H1 (cell line): ENCODE measurements around the gene OGDHL. TPM values are rescaled to one million over a fixed set of nuclear protein-coding genes. Genes with fewer than 3 reads are reported as not detected.

ENCODE experiments used
- BCL11A ChIP-seq, 2 experiments: IDR thresholded peaks; one replicate each; pipeline ENCODE4 v1.6.1; 2011; ENCODE audit warnings: low read depth in 2 of 2, low read length in 2 of 2, mild to moderate bottlenecking in 2 of 2
- CBX5 ChIP-seq: fragments of 300-800, 300-1000 bp; sonication (generic); IDR thresholded peaks from 2 replicates; pipeline ENCODE4 v1.7.1; 2016; ENCODE audit warnings: antibody characterized with exemption, low read length, low read depth
- CEBPB ChIP-seq: IDR thresholded peaks from 2 replicates; pipeline ENCODE4 v1.6.1; 2012; ENCODE audit warnings: low read depth, low read length
- SP1 ChIP-seq: IDR thresholded peaks from 2 replicates; pipeline ENCODE4 v1.6.1; 2011; ENCODE audit warnings: low read depth, low read length
- SP4 ChIP-seq: IDR thresholded peaks from 2 replicates; pipeline ENCODE4 v1.6.1; 2012; ENCODE audit warnings: low read length, inconsistent platforms
- TAF7 ChIP-seq: optimal IDR thresholded peaks from 2 replicates; pipeline ENCODE3; 2011; ENCODE audit warnings: low read depth, mild to moderate bottlenecking, inconsistent platforms, low read length, moderate library complexity, borderline replicate concordance
- polyA plus RNA-seq, 7 experiments: library from polyadenylated mRNA; depleted of rRNA in 3 of 7; stranded (reverse) in 5 of 7; unstranded in 2 of 7; fragments of >200 nt in 5 of 7; fragments of 200-250 nt in 2 of 7; gene quantifications; 1 replicate in 5 of 7; 2 replicates in 1 of 7; 4 replicates in 1 of 7; pipeline versions ENCODE4 v1.2.1 to v1.2.3, GENCODE V29; 2011 to 2013; ENCODE audit warnings: missing spikeins in 2 of 7, mixed read lengths in 2 of 7
- total RNA-seq: library from RNA; stranded (reverse); fragmentation: NEBNext Ultra II Directional; extraction: Animal tissue kit (Norgen Biotek cat#: 25700); gene quantifications from 2 replicates; pipeline ENCODE4 v1.2.1, GENCODE V29; 2021

OGDHL gene
- total and polyA plus RNA-seq, 2 of the 8 experiments (the other 6 are each of a cell fraction or from before 2014, with no cell fraction given) = 16.1 to 16.6 TPM

GRCh38 chr10:49769692-49770091 is 7.6 kb upstream of the OGDHL start (continued):
- no peak for TF ChIP-seq TAF7
- no peak for TF ChIP-seq SP1
- no peak for TF ChIP-seq CEBPB
- no peak for TF ChIP-seq SP4
- no peak for TF ChIP-seq BCL11A (IDR thresholded peaks at IDR 0.05; ENCODE audit: low read depth in 2 of 2, low read length in 2 of 2)
- no peak for TF ChIP-seq CBX5
